Measurements from ENCODE around the gene DMD. TPM values are rescaled to one million over a fixed set of nuclear protein-coding genes. Genes with fewer than 3 reads are reported as not detected.

DMD gene
- total and polyA plus RNA-seq, 4 donors = 3.9 to 73.8 (median 11.2) TPM

DNA sequence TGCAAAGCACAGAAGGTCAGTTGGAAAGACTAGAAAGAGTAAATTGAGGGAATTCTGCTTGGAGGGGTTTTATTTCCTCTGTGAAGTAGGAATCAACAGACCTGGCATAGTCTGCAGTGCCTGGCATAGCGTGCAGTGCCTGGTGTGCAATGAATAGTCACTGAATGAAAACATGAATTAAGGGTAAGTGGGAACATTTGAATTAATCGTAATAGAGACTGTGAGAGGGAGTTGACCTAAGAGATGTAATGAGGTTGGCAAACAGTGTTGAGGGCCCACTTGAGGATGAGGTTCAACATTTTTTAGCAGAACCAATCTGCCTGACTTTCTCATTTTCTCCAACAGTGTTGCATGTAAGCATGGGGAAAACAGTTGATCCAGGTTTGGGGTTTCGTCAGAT is 1762.3 kb downstream of the DMD start:
- TF ChIP-seq, protein P1, sequence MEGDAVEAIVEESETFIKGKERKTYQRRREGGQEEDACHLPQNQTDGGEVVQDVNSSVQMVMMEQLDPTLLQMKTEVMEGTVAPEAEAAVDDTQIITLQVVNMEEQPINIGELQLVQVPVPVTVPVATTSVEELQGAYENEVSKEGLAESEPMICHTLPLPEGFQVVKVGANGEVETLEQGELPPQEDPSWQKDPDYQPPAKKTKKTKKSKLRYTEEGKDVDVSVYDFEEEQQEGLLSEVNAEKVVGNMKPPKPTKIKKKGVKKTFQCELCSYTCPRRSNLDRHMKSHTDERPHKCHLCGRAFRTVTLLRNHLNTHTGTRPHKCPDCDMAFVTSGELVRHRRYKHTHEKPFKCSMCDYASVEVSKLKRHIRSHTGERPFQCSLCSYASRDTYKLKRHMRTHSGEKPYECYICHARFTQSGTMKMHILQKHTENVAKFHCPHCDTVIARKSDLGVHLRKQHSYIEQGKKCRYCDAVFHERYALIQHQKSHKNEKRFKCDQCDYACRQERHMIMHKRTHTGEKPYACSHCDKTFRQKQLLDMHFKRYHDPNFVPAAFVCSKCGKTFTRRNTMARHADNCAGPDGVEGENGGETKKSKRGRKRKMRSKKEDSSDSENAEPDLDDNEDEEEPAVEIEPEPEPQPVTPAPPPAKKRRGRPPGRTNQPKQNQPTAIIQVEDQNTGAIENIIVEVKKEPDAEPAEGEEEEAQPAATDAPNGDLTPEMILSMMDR (IDR thresholded peaks at IDR 0.05; ENCODE audit: control extremely low read depth, extremely low read depth) = no peak
- ATAC-seq (ENCODE audit: insufficient read depth, low FRiP score) = no peak
- H3K27ac ChIP-seq (ENCODE audit: low read depth in 1 of 2, low read length in 1 of 2) = no peak overlapping the region
- no peak overlapping the region for H3K9ac ChIP-seq (ENCODE audit: insufficient read depth in 1 of 2, low read length in 2 of 2)
- H3K4me1 ChIP-seq (ENCODE audit: control insufficient read depth in 5 of 5, insufficient read depth in 5 of 5, low read length in 5 of 5) = no peaks in the 10 kb centered on the region
- H3K9me3 ChIP-seq (ENCODE audit: control insufficient read depth in 4 of 4, insufficient read depth in 3 of 4, low read length in 3 of 4) = no peaks in the 10 kb centered on the region
- no peak overlapping the region for H3K4me3 ChIP-seq
- peaks cover 0 to 6% (median 0%) of the 10 kb centered on the region in 3 donors for H3K27me3 ChIP-seq (ENCODE audit: control insufficient read depth in 3 of 3, insufficient read depth in 3 of 3, low read length in 2 of 3)
- no peaks in the 10 kb centered on the region for H3K36me3 ChIP-seq (ENCODE audit: control insufficient read depth in 4 of 4, insufficient read depth in 4 of 4, low read length in 4 of 4)
- WGBS, 2 donors = 64 to 88% methylated on average over 3 of the region's 3 CpGs
- DNase-seq = peak in 2 of 3 donors; percentile 17 to 51

DNA sequence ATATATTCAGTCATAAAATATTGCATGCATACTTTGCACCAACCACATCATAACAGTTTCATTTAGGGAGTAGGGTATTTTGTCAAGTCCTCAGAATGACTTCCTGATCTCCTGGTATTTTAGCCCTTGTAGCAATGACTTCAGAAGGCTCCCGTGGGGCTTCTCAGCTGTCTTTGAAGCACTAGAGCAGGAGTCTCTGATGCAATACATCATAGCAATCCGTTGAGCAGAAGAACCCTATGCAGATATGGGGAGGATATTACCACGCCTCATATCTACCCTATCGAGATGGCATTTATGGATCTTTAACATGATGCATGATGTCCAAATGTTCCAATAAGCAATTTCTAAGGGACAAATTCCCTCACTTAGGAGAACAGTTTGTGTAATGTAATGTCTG is 1765.8 kb downstream of the DMD start:
- H3K9me3 ChIP-seq (ENCODE audit: control insufficient read depth in 4 of 4, insufficient read depth in 3 of 4, low read length in 3 of 4) = no peaks in the 10 kb centered on the region
- TF ChIP-seq, protein P1 (IDR thresholded peaks at IDR 0.05; ENCODE audit: control extremely low read depth, extremely low read depth) = no peak
- no peaks in the 10 kb centered on the region for H3K4me1 ChIP-seq (ENCODE audit: control insufficient read depth in 5 of 5, insufficient read depth in 5 of 5, low read length in 5 of 5)

DNA sequence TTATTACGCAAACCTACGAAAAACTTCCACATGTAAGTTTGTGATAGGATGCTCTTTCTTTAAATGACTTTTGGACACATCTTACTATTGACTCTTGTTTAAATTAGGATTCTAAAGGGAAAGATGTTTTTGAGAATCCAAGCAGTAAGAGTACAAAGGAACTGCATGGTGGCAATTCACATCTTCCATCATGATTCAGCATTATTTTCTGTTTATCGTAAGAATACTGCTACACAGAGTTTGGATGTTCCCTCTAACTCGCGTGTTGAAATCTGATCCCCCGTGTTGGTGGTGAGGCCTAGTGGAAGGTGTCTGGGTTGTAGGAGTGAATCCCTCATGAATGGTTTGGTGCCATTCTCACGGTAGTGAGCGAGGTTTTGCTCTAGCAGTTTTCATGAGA is 1767.7 kb downstream of the DMD start:
- Histone ChIP-seq H3K4me3 (no peak overlapping the region), H3K27ac (ENCODE audit: low read depth in 1 of 2, low read length in 1 of 2) (no peak overlapping the region), H3K9me3 (ENCODE audit: control insufficient read depth in 4 of 4, insufficient read depth in 3 of 4, low read length in 3 of 4) (no peaks in the 10 kb centered on the region), H3K4me1 (ENCODE audit: control insufficient read depth in 5 of 5, insufficient read depth in 5 of 5, low read length in 5 of 5) (no peaks in the 10 kb centered on the region), H3K27me3 (ENCODE audit: control insufficient read depth in 3 of 3, insufficient read depth in 3 of 3, low read length in 2 of 3) (peaks cover 0 to 6% (median 0%) of the 10 kb centered on the region in 3 donors), H3K36me3 (ENCODE audit: control insufficient read depth in 4 of 4, insufficient read depth in 4 of 4, low read length in 4 of 4) (peaks cover 0 to 3% (median 0%) of the 10 kb centered on the region in 4 donors), H3K9ac (ENCODE audit: insufficient read depth in 1 of 2, low read length in 2 of 2) (no peak overlapping the region)
- TF ChIP-seq, protein P1 (IDR thresholded peaks at IDR 0.05; ENCODE audit: control extremely low read depth, extremely low read depth) = no peak
- ATAC-seq (ENCODE audit: insufficient read depth, low FRiP score) (no peak), DNase-seq (no peak)
- 88 to 96% methylated on average over 8 of the region's 8 CpGs for WGBS, 2 donors

More for the DNA sequence above, 1765.8 kb downstream of the DMD start:
- no peak overlapping the region for H3K4me3 ChIP-seq
- no peak for DNase-seq
- peaks cover 0 to 3% (median 0%) of the 10 kb centered on the region in 4 donors for H3K36me3 ChIP-seq (ENCODE audit: control insufficient read depth in 4 of 4, insufficient read depth in 4 of 4, low read length in 4 of 4)
- H3K9ac ChIP-seq (ENCODE audit: insufficient read depth in 1 of 2, low read length in 2 of 2) = no peak overlapping the region
- WGBS, 2 donors = 65 to 72% methylated on average over 4 of the region's 4 CpGs
- no peak overlapping the region for H3K27ac ChIP-seq (ENCODE audit: low read depth in 1 of 2, low read length in 1 of 2)
- ATAC-seq (ENCODE audit: insufficient read depth, low FRiP score) = no peak
- peaks cover 0 to 6% (median 0%) of the 10 kb centered on the region in 3 donors for H3K27me3 ChIP-seq (ENCODE audit: control insufficient read depth in 3 of 3, insufficient read depth in 3 of 3, low read length in 2 of 3)

DNA sequence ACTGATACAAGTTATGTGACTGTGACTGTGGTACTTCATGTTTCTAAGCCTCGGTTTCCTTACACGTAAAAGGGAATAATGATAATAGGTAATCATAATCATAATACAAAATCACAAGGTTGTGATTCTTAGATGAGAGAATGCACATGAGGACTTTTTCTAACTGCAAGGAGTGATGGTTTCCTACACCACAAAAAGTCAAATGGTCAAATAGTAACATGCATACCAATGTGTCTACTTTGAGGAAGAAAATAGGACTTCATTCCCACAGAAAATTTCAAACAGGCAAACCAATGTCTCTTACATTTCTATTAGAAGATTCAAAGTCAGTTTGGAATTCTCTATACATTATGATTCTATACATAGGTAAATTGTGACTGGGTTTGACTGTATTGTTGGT is 1770.8 kb downstream of the DMD start:
- H3K27me3 ChIP-seq (ENCODE audit: control insufficient read depth in 3 of 3, insufficient read depth in 3 of 3, low read length in 2 of 3) = peaks cover 0 to 7% (median 0%) of the 10 kb centered on the region in 3 donors
- WGBS, 2 donors = 81 to 96% methylated on average over 2 of the region's 2 CpGs
- H3K9ac ChIP-seq (ENCODE audit: insufficient read depth in 1 of 2, low read length in 2 of 2) = no peak overlapping the region
- TF ChIP-seq, protein P1 (IDR thresholded peaks at IDR 0.05; ENCODE audit: control extremely low read depth, extremely low read depth) = no peak
- no peak for DNase-seq
- no peak overlapping the region for H3K4me3 ChIP-seq
- ATAC-seq (ENCODE audit: insufficient read depth, low FRiP score) = no peak
- H3K36me3 ChIP-seq (ENCODE audit: control insufficient read depth in 4 of 4, insufficient read depth in 4 of 4, low read length in 4 of 4) = peaks cover 0 to 3% (median 0%) of the 10 kb centered on the region in 4 donors
- no peaks in the 10 kb centered on the region for H3K9me3 ChIP-seq (ENCODE audit: control insufficient read depth in 4 of 4, insufficient read depth in 3 of 4, low read length in 3 of 4)
- H3K4me1 ChIP-seq (ENCODE audit: control insufficient read depth in 5 of 5, insufficient read depth in 5 of 5, low read length in 5 of 5) = peaks cover 0 to 1% (median 0%) of the 10 kb centered on the region in 5 donors
- no peak overlapping the region for H3K27ac ChIP-seq (ENCODE audit: low read depth in 1 of 2, low read length in 1 of 2)

Measured in lung (tissue), 12 donors.